Measurements from ENCODE around the gene MB.

MB gene

DNA sequence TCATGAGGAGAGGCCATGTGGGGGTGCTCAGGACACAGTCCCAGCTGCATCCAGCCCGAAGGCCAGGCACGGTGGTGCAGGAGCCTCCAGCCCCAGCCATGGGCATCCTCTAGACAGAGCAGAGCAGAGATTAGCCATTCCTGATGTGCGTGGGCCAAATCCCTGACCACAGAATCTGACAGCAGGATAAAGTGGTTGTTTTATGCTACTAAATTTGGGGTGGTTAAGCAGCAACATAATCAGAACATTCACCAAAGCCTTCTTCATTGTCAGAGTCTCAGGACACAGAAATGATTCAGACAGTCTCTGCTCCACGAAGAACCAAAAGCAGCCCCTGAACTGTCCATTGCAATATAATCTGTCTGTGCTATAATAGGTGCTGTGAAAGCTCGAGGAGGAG lies 56.8 kb downstream of the MB start:
- TF ChIP-seq, protein P1, sequence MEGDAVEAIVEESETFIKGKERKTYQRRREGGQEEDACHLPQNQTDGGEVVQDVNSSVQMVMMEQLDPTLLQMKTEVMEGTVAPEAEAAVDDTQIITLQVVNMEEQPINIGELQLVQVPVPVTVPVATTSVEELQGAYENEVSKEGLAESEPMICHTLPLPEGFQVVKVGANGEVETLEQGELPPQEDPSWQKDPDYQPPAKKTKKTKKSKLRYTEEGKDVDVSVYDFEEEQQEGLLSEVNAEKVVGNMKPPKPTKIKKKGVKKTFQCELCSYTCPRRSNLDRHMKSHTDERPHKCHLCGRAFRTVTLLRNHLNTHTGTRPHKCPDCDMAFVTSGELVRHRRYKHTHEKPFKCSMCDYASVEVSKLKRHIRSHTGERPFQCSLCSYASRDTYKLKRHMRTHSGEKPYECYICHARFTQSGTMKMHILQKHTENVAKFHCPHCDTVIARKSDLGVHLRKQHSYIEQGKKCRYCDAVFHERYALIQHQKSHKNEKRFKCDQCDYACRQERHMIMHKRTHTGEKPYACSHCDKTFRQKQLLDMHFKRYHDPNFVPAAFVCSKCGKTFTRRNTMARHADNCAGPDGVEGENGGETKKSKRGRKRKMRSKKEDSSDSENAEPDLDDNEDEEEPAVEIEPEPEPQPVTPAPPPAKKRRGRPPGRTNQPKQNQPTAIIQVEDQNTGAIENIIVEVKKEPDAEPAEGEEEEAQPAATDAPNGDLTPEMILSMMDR (IDR thresholded peaks at IDR 0.05; ENCODE audit: insufficient read depth, low read depth, low read length, missing control alignments), result no peak
- H3K4me3 ChIP-seq (ENCODE audit: low read length), result no peak overlapping the region
- DNase-seq (ENCODE audit: low read depth), result no peak

DNA sequence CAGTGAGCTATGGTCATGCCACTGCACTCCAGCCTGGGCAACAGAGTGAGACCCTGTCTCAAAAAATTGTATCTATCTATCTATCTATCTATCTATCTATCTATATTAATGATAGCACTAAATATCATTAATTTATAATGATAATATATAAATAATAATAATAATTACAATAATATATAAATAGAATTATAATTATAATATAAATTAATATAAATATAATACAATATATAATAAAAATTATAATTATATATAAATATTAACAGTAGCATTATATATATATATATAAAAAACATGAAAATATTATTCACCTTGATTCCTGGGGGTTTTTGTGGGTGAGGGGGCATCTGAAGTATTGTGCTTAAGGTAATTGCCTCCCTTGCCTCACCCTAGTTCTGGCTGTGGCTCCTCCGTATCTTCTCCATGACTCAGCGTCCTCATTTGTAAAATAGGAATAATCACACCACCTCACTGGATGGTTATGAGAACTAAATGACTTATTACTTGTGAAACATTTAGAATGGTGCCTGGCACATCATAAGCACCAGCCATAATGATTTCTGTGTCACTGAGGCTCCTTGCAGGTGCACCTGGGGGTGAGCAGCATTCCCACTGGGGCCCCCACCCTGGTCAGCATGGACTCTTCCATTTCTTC lies 57.6 kb downstream of the MB start:
- DNase-seq (ENCODE audit: low read depth), result peak; percentile 69
- TF ChIP-seq, protein P1 (IDR thresholded peaks at IDR 0.05; ENCODE audit: insufficient read depth, low read depth, low read length, missing control alignments), result no peak

DNA sequence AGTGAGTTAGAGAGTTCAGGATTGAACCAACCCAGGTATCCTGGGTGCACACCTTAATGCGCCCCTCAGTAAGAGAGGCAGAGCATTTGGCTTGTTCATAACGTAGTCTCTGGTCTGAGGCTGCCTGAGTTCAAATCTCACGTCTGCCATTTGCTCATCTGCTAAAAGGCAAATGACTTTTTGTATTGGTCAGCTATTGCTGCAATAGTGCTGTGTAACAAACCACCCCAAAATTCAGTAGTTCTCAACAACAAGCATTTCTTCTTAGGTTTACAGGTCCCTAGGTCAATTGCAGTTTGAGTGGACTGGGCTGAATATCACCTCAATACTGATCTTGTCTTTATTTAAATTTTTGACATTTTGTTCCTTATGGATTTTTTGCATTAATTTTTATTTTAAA lies 58.4 kb downstream of the MB start:
- TF ChIP-seq, protein P1 (IDR thresholded peaks at IDR 0.05; ENCODE audit: insufficient read depth, low read depth, low read length, missing control alignments), result no peak
- DNase-seq (ENCODE audit: low read depth), result no peak
- H3K4me3 ChIP-seq (ENCODE audit: low read length), result no peak overlapping the region

More for the DNA sequence above, 57.6 kb downstream of the MB start:
- H3K4me3 ChIP-seq (ENCODE audit: low read length), result no peak overlapping the region

DNA sequence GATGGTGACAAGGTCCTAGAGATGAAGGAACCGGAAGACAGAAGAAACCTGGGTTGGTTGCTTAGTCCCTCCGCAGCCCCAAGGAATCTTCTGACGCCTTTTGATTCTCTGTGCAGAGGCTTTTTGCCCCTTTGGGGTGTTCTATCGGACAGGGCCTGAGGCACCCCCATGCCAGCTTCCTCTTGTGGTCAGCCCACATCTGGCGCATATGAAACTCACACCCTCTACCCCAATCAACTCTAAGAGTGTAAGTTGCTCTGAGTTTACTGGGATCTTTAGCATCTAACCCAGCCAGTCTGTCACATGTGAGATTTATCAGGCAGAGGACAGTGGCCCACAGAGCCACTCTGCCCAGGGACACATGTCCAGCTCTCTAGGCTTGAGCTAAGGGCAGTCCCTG lies 59.1 kb downstream of the MB start:
- no peak overlapping the region for H3K4me3 ChIP-seq (ENCODE audit: low read length)
- no peak for DNase-seq (ENCODE audit: low read depth)
- TF ChIP-seq, protein P1 (IDR thresholded peaks at IDR 0.05; ENCODE audit: insufficient read depth, low read depth, low read length, missing control alignments), result no peak

Measured in epithelial cell of esophagus (primary cell).